TTC549 (cell line): ENCODE measurements around the gene FRS3.
"Not testable (repeated sequence)": the region's sequence is repeated elsewhere in the genome, so short reads cannot be mapped to it uniquely, and the experiment has no call there.

ENCODE experiments used
- FAIRE-seq: peaks from 2 replicates; lab custom pipeline; 2012; peaks lifted over from hg19 to GRCh38; lab: Jason Lieb, UNC

The FRS3 gene, protein sequence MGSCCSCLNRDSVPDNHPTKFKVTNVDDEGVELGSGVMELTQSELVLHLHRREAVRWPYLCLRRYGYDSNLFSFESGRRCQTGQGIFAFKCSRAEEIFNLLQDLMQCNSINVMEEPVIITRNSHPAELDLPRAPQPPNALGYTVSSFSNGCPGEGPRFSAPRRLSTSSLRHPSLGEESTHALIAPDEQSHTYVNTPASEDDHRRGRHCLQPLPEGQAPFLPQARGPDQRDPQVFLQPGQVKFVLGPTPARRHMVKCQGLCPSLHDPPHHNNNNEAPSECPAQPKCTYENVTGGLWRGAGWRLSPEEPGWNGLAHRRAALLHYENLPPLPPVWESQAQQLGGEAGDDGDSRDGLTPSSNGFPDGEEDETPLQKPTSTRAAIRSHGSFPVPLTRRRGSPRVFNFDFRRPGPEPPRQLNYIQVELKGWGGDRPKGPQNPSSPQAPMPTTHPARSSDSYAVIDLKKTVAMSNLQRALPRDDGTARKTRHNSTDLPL

GRCh38 chr6:41779788-41780550 lies at the start of gene FRS3:
Gene FRS3 (minus strand): TSS chr6:41779900. CDS start chr6:41776987, 2,913 bp downstream.
- no peak for FAIRE-seq

DNA sequence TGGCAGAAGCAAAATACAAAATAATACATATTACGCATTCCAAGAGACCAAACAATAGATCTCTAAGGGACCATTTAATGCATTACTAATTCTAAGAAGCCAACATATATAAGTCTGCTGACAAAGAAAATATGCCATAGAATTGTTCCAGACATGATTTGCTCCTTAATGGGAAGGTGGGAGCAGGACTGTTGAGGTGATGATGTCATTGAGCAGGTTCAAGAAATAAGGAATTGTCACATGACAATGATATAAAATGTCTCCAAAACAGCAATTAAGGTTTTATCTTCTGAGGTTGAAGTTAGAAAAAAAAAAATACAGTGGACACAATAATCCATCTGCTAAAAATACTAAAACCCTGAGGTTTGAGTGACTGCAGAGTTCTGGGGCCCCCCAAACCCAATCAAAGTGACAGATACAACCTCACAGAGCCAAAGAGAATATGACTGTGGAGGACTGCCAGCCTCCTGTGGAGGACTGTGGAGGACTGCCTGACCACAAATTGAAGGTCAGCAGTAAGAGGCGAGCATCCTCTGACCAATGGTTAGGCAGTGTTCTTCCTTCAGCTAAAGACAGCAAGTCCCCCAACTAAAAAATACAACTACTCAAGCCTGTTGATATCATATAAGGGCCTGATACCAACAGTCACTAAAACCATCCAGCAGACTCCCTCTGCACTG lies 46.8 kb upstream of the FRS3 start:
- FAIRE-seq: no peak

DNA sequence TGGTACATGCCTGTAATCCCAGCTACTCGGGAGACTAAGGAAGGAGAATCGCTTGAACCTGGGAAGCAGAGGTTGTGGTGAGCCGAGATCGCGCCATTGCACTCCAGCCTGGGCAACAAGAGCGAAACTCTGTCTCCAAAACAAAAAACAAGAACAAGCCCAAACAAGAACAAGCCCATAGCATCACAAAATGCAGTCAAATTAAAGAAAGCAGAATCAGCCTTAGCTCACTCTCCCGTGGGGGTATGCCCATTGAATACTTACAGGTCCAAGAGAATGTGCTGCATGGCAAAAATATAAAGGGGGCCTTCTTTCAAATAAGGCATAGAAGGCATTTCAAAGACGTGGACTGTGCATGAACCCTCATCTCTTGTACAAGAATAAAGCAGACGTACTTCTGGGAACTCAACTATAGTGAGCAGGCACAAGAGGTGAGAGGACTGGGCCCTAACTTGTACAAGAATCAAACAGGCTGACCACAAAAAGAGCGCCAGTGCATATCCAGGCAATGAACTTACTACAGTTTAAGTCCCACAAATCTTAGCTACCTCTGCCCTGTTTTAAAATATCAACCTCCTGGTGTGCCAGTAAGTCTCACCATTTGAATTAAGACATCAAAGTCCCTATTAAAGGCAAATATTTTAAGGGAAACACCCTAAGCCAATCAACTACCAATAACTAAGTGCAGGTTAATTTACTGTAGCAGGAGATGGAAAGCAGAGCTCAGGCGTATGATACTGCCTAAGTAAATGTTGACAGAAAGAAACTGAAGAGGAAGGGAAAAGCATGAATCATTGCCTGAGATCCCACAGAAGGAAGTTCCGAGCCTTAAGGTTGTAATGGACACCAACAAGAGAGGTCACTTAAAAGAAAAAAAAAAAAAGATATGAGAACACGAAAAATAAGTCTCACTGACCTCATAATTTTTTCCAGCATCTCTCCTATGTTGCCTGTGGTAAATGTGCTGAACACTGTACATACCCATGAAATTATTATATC lies 45.2 kb upstream of the FRS3 start:
- no peak for FAIRE-seq

GRCh38 chr6:41823178-41823577 lies 43.5 kb upstream of the FRS3 start:
- no peak for FAIRE-seq

DNA sequence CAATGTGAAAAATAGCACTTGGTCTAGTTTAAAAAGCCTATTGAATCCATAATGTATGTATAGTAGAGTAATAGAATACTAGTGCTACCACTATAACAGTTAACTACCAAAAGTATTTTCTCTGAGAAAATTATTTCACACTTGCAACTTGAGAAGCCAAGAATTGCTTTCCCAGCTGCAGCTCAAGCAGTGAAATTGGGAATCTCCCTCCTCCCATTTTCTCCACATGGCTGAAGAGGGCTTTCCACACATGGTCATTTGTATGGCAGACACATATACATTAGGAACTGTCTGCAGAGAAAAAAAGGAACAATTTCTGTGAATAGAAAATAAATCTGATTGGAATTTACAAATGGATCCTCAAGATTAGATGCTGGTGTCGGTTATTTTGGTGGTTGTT lies 42.3 kb upstream of the FRS3 start:
- no peak for FAIRE-seq

- FAIRE-seq: no peak
These were observed 41.6 kb upstream of the FRS3 start for GRCh38 chr6:41821266-41821665.

DNA sequence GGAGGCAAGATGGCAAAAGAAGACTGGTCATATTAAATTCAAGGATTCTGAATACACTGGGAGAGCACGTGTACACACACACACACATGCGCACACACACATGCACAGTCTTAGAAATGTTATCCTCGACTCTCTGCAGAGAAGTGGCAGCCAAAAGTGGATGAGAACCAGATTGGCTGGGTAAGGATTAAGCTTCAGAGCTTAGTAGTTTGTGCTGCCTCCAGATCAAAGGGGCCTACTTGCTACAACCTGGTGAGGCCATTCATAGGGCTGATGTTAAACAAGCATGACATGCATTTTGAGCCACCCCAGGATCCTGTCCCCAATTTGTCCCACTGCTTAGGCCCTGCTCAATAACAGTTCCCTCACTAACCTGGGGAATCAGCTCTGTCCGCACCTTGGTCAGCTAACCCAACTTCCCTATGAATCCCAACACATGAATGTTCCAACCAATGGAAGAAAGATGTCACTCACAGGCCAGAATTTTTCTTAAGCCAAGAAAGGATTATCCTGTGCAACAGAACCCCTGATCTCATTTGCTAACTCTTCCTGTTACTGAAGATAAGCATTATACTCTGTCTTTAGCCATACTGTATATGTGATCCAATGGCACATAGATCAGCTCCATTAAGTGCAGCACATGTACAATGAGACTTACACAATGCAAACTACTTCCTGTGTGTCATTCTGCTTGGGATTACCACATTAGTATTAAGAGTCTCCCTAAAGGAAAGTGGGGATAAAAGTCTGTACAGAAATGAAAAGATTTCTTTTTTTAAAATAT lies 38.8 kb upstream of the FRS3 start:
- FAIRE-seq: no peak

DNA sequence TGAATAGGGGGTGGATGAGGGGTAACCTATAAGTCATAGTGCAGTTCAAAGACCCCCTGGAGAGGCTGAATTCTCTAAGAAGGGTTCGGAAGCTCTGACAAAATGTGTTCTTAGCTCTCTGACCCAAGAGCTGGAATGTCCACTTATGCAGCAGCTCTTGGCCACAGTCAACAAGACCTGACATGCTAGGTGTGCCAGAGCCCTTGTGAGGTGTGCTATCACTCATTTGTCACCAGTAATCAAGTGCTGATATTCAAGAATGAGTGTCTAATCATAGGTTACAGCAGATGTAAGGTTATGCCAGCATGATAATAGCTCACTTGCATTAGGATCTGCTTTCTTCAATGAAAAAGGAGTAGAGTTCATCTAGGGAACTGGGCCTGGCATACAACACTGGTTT lies 35.9 kb upstream of the FRS3 start:
- no peak for FAIRE-seq

- FAIRE-seq: no peak
These were observed 34.9 kb upstream of the FRS3 start for GRCh38 chr6:41814629-41815028.

- no peak for FAIRE-seq
These were observed 34.3 kb upstream of the FRS3 start for GRCh38 chr6:41813956-41814355.

- no peak for FAIRE-seq
These were observed 33.8 kb upstream of the FRS3 start for GRCh38 chr6:41813469-41813868.

- FAIRE-seq: not testable (repeated sequence)
These were observed 32.2 kb upstream of the FRS3 start for GRCh38 chr6:41811946-41812345.

- FAIRE-seq: no peak
These were observed 31.4 kb upstream of the FRS3 start for GRCh38 chr6:41811095-41811494.

GRCh38 chr6:41805830-41806774 lies 26.4 kb upstream of the FRS3 start:
- FAIRE-seq: no peak

DNA sequence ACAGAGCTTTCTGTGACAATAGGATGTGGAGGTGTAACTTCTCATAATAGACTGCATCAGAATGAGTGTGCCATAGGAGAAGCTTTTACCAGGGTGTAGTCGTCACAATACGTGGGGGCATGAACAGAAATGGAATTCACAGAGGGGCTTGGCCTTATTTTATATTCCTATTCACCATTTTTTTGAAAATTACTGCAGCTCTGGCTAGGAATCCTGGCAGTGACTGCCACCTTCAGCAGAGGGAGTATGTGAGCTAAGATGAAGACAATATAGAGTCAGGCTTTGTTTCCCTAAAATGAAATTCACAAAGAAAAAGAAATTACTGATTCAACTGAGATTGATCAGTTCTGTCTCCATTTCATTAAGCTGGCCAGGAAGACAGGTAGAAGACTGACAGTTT lies 21.7 kb upstream of the FRS3 start:
- no peak for FAIRE-seq

DNA sequence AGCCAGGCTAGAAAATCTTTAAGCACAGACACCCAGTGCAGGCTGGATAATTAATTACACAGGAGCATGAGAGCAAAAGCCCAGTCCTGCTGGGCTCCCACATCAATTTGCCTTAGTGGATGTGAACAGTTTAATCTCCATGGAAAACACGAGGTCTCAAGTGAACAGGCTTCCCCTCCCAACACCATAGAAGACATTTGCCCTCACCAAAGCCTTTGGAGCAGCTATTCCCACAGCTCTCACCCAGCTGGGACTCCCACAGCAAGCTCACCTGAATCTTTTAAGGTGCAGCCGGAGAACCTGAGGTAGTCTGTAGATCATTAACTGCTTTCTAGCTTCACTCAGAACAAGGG lies 19.8 kb upstream of the FRS3 start:
- FAIRE-seq: no peak

DNA sequence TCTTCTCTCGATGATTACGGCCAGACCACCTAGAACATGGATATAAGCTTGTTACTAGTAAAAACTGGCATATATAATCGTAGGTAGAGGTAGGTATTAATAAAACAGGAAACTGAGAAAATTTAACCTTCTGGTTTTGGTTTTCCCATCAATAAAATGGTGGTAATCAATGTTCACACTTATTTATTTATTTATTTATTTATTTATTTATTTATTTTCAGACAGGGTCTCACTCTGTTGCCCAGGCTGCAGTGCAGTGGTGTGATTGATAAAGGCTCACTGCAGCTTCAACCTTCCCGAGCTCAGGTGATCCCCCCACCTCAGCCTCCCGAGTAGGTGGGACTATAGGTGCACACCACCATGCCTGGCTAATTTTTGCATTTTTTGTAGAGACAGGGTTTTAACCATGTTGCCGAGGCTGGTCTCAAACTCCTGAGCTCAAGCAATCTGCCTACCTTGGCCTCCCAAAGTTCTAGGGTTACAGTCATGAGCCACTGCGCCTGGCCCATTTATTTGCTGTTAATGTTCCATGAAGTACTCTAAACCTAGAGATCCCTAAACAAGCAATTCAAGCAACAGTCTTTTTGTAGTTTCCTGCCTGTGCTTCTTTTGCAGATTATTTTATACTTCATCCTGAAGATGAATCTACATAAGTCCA lies 19.3 kb upstream of the FRS3 start:
- FAIRE-seq: no peak

- no peak for FAIRE-seq
These were observed 16.8 kb upstream of the FRS3 start for GRCh38 chr6:41796474-41796873.

- no peak for FAIRE-seq
These were observed 12.3 kb upstream of the FRS3 start for GRCh38 chr6:41791984-41792383.
